Uterus (tissue), 4 donors: Measurements from ENCODE around the gene CRADD. TPM values are rescaled to one million over a fixed set of nuclear protein-coding genes. Genes with fewer than 3 reads are reported as not detected.

ENCODE experiments used
- DNase-seq, 2 donors: peaks; one replicate each; pipeline ENCODE4 v3.0.0-alpha.2; 2019 to 2020
- H3K27ac ChIP-seq, 2 donors: fragments of 200-600 bp; sonication (generic); 1 replicate in 1 of 2; 2 replicates in 1 of 2; pipeline ENCODE4 v1.5.1; 2016 to 2018
- H3K27me3 ChIP-seq, 2 donors: fragments of 200-600 bp; sonication (generic); one replicate each; pipeline ENCODE4 v1.5.1; 2018 to 2019; ENCODE audit warnings: control low read depth in 1 of 2
- H3K36me3 ChIP-seq, 2 donors: fragments of 200-600 bp; sonication (generic); one replicate each; pipeline ENCODE4 v1.5.1; 2019; ENCODE audit warnings: control low read depth in 1 of 2
- H3K4me1 ChIP-seq, 2 donors: fragments of 200-600 bp; sonication (generic); one replicate each; pipeline ENCODE4 v1.5.1; 2018 to 2019; ENCODE audit warnings: control low read depth in 1 of 2
- H3K4me3 ChIP-seq, 2 donors: fragments of 200-600 bp; sonication (generic); 1 replicate in 1 of 2; 2 replicates in 1 of 2; pipeline ENCODE4 v1.5.1; 2018 to 2019; ENCODE audit warnings: mild to moderate bottlenecking in 1 of 2
- H3K9me3 ChIP-seq, 2 donors: fragments of 200-600 bp; sonication (generic); one replicate each; pipeline ENCODE4 v1.5.1; 2019; ENCODE audit warnings: control low read depth in 1 of 2
- POLR2A ChIP-seq, 2 donors: fragments of 450-650 bp; IDR thresholded peaks; one replicate each; pipeline ENCODE4 v1.6.1; 2016; ENCODE audit warnings: antibody characterized with exemption in 2 of 2, mild to moderate bottlenecking in 1 of 2, moderate library complexity in 1 of 2
- intact Hi-C: fragments of 100-400 bp; cut with DNase I; formaldehyde crosslinking; loops from one replicate; pipeline ENCODE4 v1.15.1; 2023; ENCODE audit warnings: low total_unique reads
- total RNA-seq, 4 donors: library from RNA; depleted of rRNA in 3 of 4; stranded (reverse); fragments of >200 nt in 3 of 4; gene quantifications; one replicate each; pipeline versions ENCODE4 v1.1.0 to v1.2.4, GENCODE V29; 2014 to 2023
- TF ChIP-seq, protein P1 (sequence below), 4 experiments: fragments of 200-600 bp in 2 of 4; fragments of 450-650 bp in 2 of 4; sonication (generic) in 2 of 4; IDR thresholded peaks; one replicate each; pipeline ENCODE4 v1.5.1; 2016 to 2019; ENCODE audit warnings: antibody characterized with exemption in 4 of 4, mild to moderate bottlenecking in 2 of 4, moderate library complexity in 1 of 4
- donor health status: DM: yes; HTN: yes; CAD: no.

Gene CRADD
- total RNA-seq, 4 donors from 2014 or later: 26.4 to 105 (median 49.2) TPM

DNA sequence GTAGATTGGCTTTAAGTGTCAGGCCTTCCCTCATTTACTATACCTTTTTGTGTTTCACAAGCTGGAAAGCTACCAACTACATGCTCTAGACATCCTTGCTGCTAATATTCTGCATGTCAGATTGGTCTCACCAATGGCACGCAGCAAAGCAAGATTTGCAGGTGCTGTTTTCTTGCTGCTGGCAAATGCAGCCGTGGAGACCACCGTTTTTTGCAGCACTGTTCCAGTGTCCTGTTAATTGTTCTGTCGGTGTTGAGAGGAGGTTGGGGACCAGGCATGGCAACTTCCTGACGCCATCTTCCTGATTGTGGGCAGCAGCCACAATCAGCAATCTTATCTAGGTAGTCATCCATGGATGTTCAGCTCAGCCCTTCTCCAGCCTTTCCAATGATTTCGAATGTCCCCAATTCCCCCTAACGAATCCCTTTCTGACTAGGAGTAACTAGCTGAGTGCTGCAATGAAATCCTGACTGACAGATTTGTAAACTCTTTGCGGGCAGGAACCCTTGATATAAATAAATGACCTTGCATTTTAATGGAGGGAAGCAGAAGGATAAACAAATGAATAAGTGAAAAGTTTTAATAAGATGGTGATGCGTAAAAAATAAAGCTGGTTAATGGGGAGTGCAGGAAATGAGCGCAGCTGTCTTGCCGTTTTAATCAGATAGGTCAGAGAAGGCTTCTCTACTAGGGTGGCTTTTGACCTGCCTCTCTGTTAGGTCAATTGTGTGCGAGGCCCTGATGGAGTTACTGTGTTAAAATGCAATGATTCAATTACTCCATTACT, 574 bp upstream of the CRADD start:
- Histone ChIP-seq H3K9me3 (no peaks in the 10 kb centered on the region), H3K27ac (peak overlapping the region; percentile 98 to 99), H3K27me3 (no peaks in the 10 kb centered on the region), H3K4me1 (peaks cover 0 to 4% of the 10 kb centered on the region in 2 donors), H3K36me3 (no peaks in the 10 kb centered on the region), H3K4me3 (peak overlapping the region; percentile 68 to 76)
- intact Hi-C loops: loop anchor here (5.0 kb wide), 1 partner anchor 104 kb away; the partner anchor contains the start of gene SOCS2
- DNase-seq: no peak
- TF ChIP-seq, protein P1, sequence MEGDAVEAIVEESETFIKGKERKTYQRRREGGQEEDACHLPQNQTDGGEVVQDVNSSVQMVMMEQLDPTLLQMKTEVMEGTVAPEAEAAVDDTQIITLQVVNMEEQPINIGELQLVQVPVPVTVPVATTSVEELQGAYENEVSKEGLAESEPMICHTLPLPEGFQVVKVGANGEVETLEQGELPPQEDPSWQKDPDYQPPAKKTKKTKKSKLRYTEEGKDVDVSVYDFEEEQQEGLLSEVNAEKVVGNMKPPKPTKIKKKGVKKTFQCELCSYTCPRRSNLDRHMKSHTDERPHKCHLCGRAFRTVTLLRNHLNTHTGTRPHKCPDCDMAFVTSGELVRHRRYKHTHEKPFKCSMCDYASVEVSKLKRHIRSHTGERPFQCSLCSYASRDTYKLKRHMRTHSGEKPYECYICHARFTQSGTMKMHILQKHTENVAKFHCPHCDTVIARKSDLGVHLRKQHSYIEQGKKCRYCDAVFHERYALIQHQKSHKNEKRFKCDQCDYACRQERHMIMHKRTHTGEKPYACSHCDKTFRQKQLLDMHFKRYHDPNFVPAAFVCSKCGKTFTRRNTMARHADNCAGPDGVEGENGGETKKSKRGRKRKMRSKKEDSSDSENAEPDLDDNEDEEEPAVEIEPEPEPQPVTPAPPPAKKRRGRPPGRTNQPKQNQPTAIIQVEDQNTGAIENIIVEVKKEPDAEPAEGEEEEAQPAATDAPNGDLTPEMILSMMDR (IDR thresholded peaks at IDR 0.05): no peak
- no peak for TF ChIP-seq POLR2A (IDR thresholded peaks at IDR 0.05)

GRCh38 chr12:93678779-93679178, 1.6 kb downstream of the CRADD start:
- no peak overlapping the region for H3K4me3 ChIP-seq
- DNase-seq: no peak
- no peaks in the 10 kb centered on the region for H3K27me3 ChIP-seq
- peaks cover 5 to 9% of the 10 kb centered on the region in 2 donors for H3K4me1 ChIP-seq
- intact Hi-C loops: loop anchor here (5.0 kb wide), 1 partner anchor 106 kb away; the partner anchor contains the start of gene SOCS2
- H3K36me3 ChIP-seq: no peaks in the 10 kb centered on the region
- H3K9me3 ChIP-seq: no peaks in the 10 kb centered on the region
- peak overlapping the region; percentile 98 to 99 for H3K27ac ChIP-seq
- TF ChIP-seq POLR2A (IDR thresholded peaks at IDR 0.05): no peak
- TF ChIP-seq, protein P1 (IDR thresholded peaks at IDR 0.05): no peak

GRCh38 chr12:93679308-93679925, 2.2 kb downstream of the CRADD start:
- intact Hi-C loops: loop anchor here (5.0 kb wide), 1 partner anchor 107 kb away; the partner anchor contains the start of gene SOCS2
- Histone ChIP-seq H3K4me1 (peaks cover 5 to 9% of the 10 kb centered on the region in 2 donors), H3K36me3 (no peaks in the 10 kb centered on the region), H3K9me3 (no peaks in the 10 kb centered on the region), H3K4me3 (no peak overlapping the region), H3K27ac (peak overlapping the region; percentile 98 to 99), H3K27me3 (no peaks in the 10 kb centered on the region)
- no peak for DNase-seq
- TF ChIP-seq POLR2A (IDR thresholded peaks at IDR 0.05): no peak
- TF ChIP-seq, protein P1 (IDR thresholded peaks at IDR 0.05): no peak

- H3K27me3 ChIP-seq: no peaks in the 10 kb centered on the region
- TF ChIP-seq, protein P1 (IDR thresholded peaks at IDR 0.05): no peak
- TF ChIP-seq POLR2A (IDR thresholded peaks at IDR 0.05): no peak
- no peaks in the 10 kb centered on the region for H3K9me3 ChIP-seq
- DNase-seq: no peak
- no peaks in the 10 kb centered on the region for H3K36me3 ChIP-seq
- peak overlapping the region; percentile 98 to 99 for H3K27ac ChIP-seq
- H3K4me3 ChIP-seq: no peak overlapping the region
- peaks cover 5 to 9% of the 10 kb centered on the region in 2 donors for H3K4me1 ChIP-seq
- intact Hi-C loops: loop anchor here (10.0 kb wide), 1 partner anchor 65 kb away; no protein-coding TSS in a partner anchor
These were observed 2.8 kb downstream of the CRADD start for GRCh38 chr12:93680006-93680405.

GRCh38 chr12:93682846-93683261, 5.7 kb downstream of the CRADD start:
- no peaks in the 10 kb centered on the region for H3K9me3 ChIP-seq
- peaks cover 5 to 13% of the 10 kb centered on the region in 2 donors for H3K4me1 ChIP-seq
- TF ChIP-seq, protein P1 (IDR thresholded peaks at IDR 0.05): no peak
- TF ChIP-seq POLR2A (IDR thresholded peaks at IDR 0.05): peak in 1 of 2 donors; percentile 33
- peak; percentile 69 to 81 for DNase-seq
- H3K27me3 ChIP-seq: no peaks in the 10 kb centered on the region
- H3K4me3 ChIP-seq: peak overlapping the region in 1 of 2 donors; percentile 8
- H3K27ac ChIP-seq: peak overlapping the region; percentile 98 to 99
- no peaks in the 10 kb centered on the region for H3K36me3 ChIP-seq
- intact Hi-C loops: loop anchor here (10.0 kb wide), 1 partner anchor 62 kb away; no protein-coding TSS in a partner anchor
